Activated CD8-positive, alpha-beta memory T cell treated with anti-CD3 and anti-CD28 coated beads for 1 hour (primary cell): Measurements from ENCODE around the gene ANKRD37.

Experiments
- DNase-seq, 2 donors: peaks; one replicate each; pipeline ENCODE4 v3.0.0-alpha.2; 2020; ENCODE audit warnings: low read depth in 1 of 2; ENCODE audit errors: extremely low read depth in 1 of 2

ANKRD37 gene

GRCh38 chr4:185412412-185412811 is 15.8 kb downstream of the ANKRD37 start:
- no peak for DNase-seq

GRCh38 chr4:185416955-185417354 is 20.3 kb downstream of the ANKRD37 start:
- DNase-seq: no peak

- no peak for DNase-seq
These were observed 24.9 kb downstream of the ANKRD37 start for GRCh38 chr4:185421366-185422124.

GRCh38 chr4:185424905-185425646 is 28.4 kb downstream of the ANKRD37 start:
- no peak for DNase-seq

- DNase-seq: peak; percentile 77 to 81
These were observed 29.2 kb downstream of the ANKRD37 start, which contains the start of gene UFSP2 for GRCh38 chr4:185425647-185426352. TSS of gene UFSP2 (minus strand) at chr4:185425964. CDS start at chr4:185425868, 96 bp downstream.

- no peak for DNase-seq
These were observed 30.5 kb downstream of the ANKRD37 start for GRCh38 chr4:185426960-185427688.

- no peak for DNase-seq
These were observed 33.0 kb downstream of the ANKRD37 start for GRCh38 chr4:185429660-185430059.

- no peak for DNase-seq
These were observed 38.8 kb downstream of the ANKRD37 start for GRCh38 chr4:185435466-185435865.

GRCh38 chr4:185437809-185438208 is 41.2 kb downstream of the ANKRD37 start:
- DNase-seq: no peak

- no peak for DNase-seq
These were observed 44.8 kb downstream of the ANKRD37 start for GRCh38 chr4:185441479-185441878.

GRCh38 chr4:185445209-185445608 is 48.6 kb downstream of the ANKRD37 start:
- DNase-seq: no peak
